ENCODE data around the gene INPP5K.

DNA sequence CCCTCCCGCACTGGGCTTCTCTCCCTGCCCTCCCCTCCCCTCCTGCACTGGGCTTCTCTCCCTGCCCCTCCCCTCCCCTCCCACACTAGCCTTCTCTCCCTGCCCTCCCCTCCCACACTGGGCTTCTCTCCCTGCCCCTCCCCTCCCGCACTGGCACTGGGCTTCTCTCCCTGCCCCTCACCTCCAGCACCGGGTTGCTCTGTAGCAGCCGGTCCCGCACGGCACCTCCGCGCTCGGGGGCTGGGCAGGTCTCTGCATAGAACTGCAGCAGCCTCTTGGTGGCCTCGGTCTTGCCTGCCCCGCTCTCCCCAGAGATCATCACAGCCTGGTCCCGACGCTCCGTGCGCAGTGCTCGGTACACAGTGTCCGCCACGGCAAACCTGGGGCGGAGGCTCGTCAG is 33.7 kb downstream of the INPP5K start:
- TF ChIP-seq ISL1 (CRISPR knock-in tag; IDR thresholded peaks at IDR 0.05) = no peak
- TF ChIP-seq GLIS3 (CRISPR knock-in tag; IDR thresholded peaks at IDR 0.05) = no peak
- TF ChIP-seq ZFP30 (CRISPR knock-in tag; IDR thresholded peaks at IDR 0.05) = no peak
- TF ChIP-seq, protein P1, sequence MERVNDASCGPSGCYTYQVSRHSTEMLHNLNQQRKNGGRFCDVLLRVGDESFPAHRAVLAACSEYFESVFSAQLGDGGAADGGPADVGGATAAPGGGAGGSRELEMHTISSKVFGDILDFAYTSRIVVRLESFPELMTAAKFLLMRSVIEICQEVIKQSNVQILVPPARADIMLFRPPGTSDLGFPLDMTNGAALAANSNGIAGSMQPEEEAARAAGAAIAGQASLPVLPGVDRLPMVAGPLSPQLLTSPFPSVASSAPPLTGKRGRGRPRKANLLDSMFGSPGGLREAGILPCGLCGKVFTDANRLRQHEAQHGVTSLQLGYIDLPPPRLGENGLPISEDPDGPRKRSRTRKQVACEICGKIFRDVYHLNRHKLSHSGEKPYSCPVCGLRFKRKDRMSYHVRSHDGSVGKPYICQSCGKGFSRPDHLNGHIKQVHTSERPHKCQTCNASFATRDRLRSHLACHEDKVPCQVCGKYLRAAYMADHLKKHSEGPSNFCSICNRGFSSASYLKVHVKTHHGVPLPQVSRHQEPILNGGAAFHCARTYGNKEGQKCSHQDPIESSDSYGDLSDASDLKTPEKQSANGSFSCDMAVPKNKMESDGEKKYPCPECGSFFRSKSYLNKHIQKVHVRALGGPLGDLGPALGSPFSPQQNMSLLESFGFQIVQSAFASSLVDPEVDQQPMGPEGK (CRISPR knock-in tag; IDR thresholded peaks at IDR 0.05; ENCODE audit: borderline replicate concordance) = no peak
- TF ChIP-seq, protein P2, sequence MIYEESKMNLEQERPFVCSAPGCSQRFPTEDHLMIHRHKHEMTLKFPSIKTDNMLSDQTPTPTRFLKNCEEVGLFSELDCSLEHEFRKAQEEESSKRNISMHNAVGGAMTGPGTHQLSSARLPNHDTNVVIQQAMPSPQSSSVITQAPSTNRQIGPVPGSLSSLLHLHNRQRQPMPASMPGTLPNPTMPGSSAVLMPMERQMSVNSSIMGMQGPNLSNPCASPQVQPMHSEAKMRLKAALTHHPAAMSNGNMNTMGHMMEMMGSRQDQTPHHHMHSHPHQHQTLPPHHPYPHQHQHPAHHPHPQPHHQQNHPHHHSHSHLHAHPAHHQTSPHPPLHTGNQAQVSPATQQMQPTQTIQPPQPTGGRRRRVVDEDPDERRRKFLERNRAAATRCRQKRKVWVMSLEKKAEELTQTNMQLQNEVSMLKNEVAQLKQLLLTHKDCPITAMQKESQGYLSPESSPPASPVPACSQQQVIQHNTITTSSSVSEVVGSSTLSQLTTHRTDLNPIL (CRISPR knock-in tag; IDR thresholded peaks at IDR 0.05; ENCODE audit: low read depth) = no peak
- TF ChIP-seq ZC3H10 (CRISPR knock-in tag; IDR thresholded peaks at IDR 0.05) = no peak
- no peak for TF ChIP-seq PPARA (CRISPR knock-in tag; IDR thresholded peaks at IDR 0.05; ENCODE audit: borderline replicate concordance)
- no peak for TF ChIP-seq ARNTL (CRISPR knock-in tag; IDR thresholded peaks at IDR 0.05; ENCODE audit: borderline replicate concordance, low read depth)
- TF ChIP-seq, protein P3, sequence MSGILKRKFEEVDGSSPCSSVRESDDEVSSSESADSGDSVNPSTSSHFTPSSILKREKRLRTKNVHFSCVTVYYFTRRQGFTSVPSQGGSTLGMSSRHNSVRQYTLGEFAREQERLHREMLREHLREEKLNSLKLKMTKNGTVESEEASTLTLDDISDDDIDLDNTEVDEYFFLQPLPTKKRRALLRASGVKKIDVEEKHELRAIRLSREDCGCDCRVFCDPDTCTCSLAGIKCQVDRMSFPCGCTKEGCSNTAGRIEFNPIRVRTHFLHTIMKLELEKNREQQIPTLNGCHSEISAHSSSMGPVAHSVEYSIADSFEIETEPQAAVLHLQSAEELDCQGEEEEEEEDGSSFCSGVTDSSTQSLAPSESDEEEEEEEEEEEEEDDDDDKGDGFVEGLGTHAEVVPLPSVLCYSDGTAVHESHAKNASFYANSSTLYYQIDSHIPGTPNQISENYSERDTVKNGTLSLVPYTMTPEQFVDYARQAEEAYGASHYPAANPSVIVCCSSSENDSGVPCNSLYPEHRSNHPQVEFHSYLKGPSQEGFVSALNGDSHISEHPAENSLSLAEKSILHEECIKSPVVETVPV (CRISPR knock-in tag; IDR thresholded peaks at IDR 0.05) = no peak
- no peak for TF ChIP-seq ZFP3 (CRISPR knock-in tag; IDR thresholded peaks at IDR 0.05)
- TF ChIP-seq, protein P4, sequence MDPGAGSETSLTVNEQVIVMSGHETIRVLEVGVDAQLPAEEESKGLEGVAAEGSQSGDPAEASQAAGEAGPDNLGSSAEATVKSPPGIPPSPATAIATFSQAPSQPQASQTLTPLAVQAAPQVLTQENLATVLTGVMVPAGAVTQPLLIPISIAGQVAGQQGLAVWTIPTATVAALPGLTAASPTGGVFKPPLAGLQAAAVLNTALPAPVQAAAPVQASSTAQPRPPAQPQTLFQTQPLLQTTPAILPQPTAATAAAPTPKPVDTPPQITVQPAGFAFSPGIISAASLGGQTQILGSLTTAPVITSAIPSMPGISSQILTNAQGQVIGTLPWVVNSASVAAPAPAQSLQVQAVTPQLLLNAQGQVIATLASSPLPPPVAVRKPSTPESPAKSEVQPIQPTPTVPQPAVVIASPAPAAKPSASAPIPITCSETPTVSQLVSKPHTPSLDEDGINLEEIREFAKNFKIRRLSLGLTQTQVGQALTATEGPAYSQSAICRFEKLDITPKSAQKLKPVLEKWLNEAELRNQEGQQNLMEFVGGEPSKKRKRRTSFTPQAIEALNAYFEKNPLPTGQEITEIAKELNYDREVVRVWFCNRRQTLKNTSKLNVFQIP (CRISPR knock-in tag; IDR thresholded peaks at IDR 0.05; ENCODE audit: borderline replicate concordance, low read depth) = no peak
- no peak for TF ChIP-seq ZNF8 (CRISPR knock-in tag; IDR thresholded peaks at IDR 0.05)
